GM23338 (cell line): ENCODE results near the gene ERMP1. TPM values are rescaled to one million over a fixed set of nuclear protein-coding genes. Genes with fewer than 3 reads are reported as not detected.
A peak's percentile ranks its signal among the peaks of the same experiment; 100 is the strongest.

Experiments used
- ATAC-seq: fragments of 200-7000 bp; cut with Tn5 transposase; 3 replicates; pipeline ENCODE4 v1.9.1; 2020
- DNase-seq: peaks from one replicate; pipeline ENCODE4 v3.0.0-alpha.2; 2015; ENCODE audit warnings: low spot score
- H2AFZ ChIP-seq: fragments of 200-600 bp; sonication (generic); 2 replicates; pipeline ENCODE4 v1.8.0; 2016; ENCODE audit warnings: antibody characterized with exemption, mild to moderate bottlenecking, moderate library complexity
- H3F3A ChIP-seq: fragments of 200-600 bp; sonication (generic); replicated peaks from 2 replicates; pipeline ENCODE4 v1.8.0; 2017; ENCODE audit warnings: antibody characterized with exemption, mixed run types, low read depth
- H3K27ac ChIP-seq: fragments of 200-600 bp; sonication (generic); 2 replicates; pipeline ENCODE4 v1.6.1; 2016; ENCODE audit warnings: low read depth
- H3K27me3 ChIP-seq: fragments of 200-600 bp; sonication (generic); 2 replicates; pipeline ENCODE4 v1.8.0; 2016; ENCODE audit warnings: mild to moderate bottlenecking, mixed run types, moderate library complexity; ENCODE audit not compliant: insufficient read depth
- H3K36me3 ChIP-seq: fragments of 200-600 bp; sonication (generic); 2 replicates; pipeline ENCODE4 v1.8.0; 2016; ENCODE audit warnings: mild to moderate bottlenecking; ENCODE audit not compliant: insufficient read depth
- H3K4me1 ChIP-seq: fragments of 200-600 bp; sonication (generic); 2 replicates; pipeline ENCODE4 v1.8.0; 2016; ENCODE audit warnings: mild to moderate bottlenecking, moderate library complexity; ENCODE audit not compliant: insufficient read depth
- H3K4me2 ChIP-seq: fragments of 200-600 bp; sonication (generic); 2 replicates; pipeline ENCODE4 v1.7.1; 2017; ENCODE audit warnings: mixed run types
- H3K4me3 ChIP-seq: fragments of 200-600 bp; sonication (generic); 2 replicates; pipeline ENCODE4 v1.6.1; 2016; ENCODE audit warnings: mixed run types
- H3K79me2 ChIP-seq: fragments of 200-600 bp; sonication (generic); replicated peaks from 2 replicates; pipeline ENCODE4 v1.8.0; 2017; ENCODE audit warnings: mild to moderate bottlenecking; ENCODE audit not compliant: insufficient read depth
- H3K9me2 ChIP-seq: fragments of 200-600 bp; sonication (generic); 2 replicates; pipeline ENCODE4 v1.8.0; 2017; ENCODE audit not compliant: insufficient read depth
- H4K20me1 ChIP-seq: fragments of 200-600 bp; sonication (generic); replicated peaks from 2 replicates; pipeline ENCODE4 v1.8.0; 2017; ENCODE audit warnings: mild to moderate bottlenecking; ENCODE audit not compliant: insufficient read depth
- H3K27ac Mint-ChIP-seq: 2 replicates; pipeline ENCODE4 v1.8.0; 2020; ENCODE audit warnings: inconsistent platforms, mild to moderate bottlenecking, moderate library complexity, mixed read lengths
- H3K27me3 Mint-ChIP-seq: 3 replicates; pipeline ENCODE4 v1.8.0; 2022; ENCODE audit warnings: low read depth, mild to moderate bottlenecking, moderate library complexity, mixed read lengths, inconsistent platforms; ENCODE audit not compliant: insufficient read depth, poor library complexity
- H3K36me3 Mint-ChIP-seq: 3 replicates; pipeline ENCODE4 v1.8.0; 2021; ENCODE audit warnings: low read depth, mild to moderate bottlenecking, inconsistent platforms, moderate library complexity, mixed read lengths
- H3K4me1 Mint-ChIP-seq: 3 replicates; pipeline ENCODE4 v1.8.0; 2020; ENCODE audit warnings: mild to moderate bottlenecking, inconsistent platforms, mixed read lengths
- H3K4me3 Mint-ChIP-seq: 3 replicates; pipeline ENCODE4 v1.8.0; 2021; ENCODE audit warnings: moderate library complexity, mild to moderate bottlenecking, inconsistent platforms, mixed read lengths
- H3K9me3 Mint-ChIP-seq: 3 replicates; pipeline ENCODE4 v1.8.0; 2020; ENCODE audit warnings: moderate library complexity, mild to moderate bottlenecking, inconsistent platforms, mixed read lengths
- CREB1 ChIP-seq: fragments of 250-450 bp; sonication (Bioruptor Pico); IDR thresholded peaks from 2 replicates; pipeline ENCODE4 v1.5.0; 2020; ENCODE audit warnings: low read depth, mild to moderate bottlenecking, moderate library complexity
- EZH2 ChIP-seq: fragments of 200-600 bp; sonication (generic); IDR thresholded peaks from one replicate; pipeline ENCODE4 v1.8.0; 2017; ENCODE audit warnings: antibody characterized with exemption, mild to moderate bottlenecking, low read depth; ENCODE audit not compliant: unreplicated experiment
- EZH2phosphoT487 ChIP-seq: fragments of 200-600 bp; sonication (generic); IDR thresholded peaks from one replicate; pipeline ENCODE4 v1.8.1; 2018; ENCODE audit warnings: antibody characterized with exemption; ENCODE audit not compliant: unreplicated experiment
- NANOG ChIP-seq: IDR thresholded peaks from 2 replicates; pipeline ENCODE4 v1.6.1; 2016; ENCODE audit warnings: antibody characterized with exemption, borderline replicate concordance
- POLR2AphosphoS5 ChIP-seq: IDR thresholded peaks from 2 replicates; pipeline ENCODE4 v1.6.1; 2016; ENCODE audit warnings: antibody characterized with exemption, low read depth
- ZNF114 ChIP-seq: fragments of 250-450 bp; sonication (Bioruptor Pico); IDR thresholded peaks from 2 replicates; pipeline ENCODE4 v1.5.0; 2020; ENCODE audit warnings: mild to moderate bottlenecking, moderate library complexity
- ZNF331 ChIP-seq: fragments of 250-450 bp; sonication (Bioruptor Pico); IDR thresholded peaks from 2 replicates; pipeline ENCODE4 v1.5.0; 2020; ENCODE audit warnings: low read depth, mild to moderate bottlenecking, moderate library complexity
- polyA plus RNA-seq: library from polyadenylated mRNA; unstranded; fragments of >200 nt; fragmentation: Nextera tagmentation; extraction: Ambion mirVana; gene quantifications from 2 replicates; pipeline ENCODE4 v1.2.1, GENCODE V29; 2016
- total RNA-seq: library from RNA; depleted of rRNA; stranded (reverse); fragments of >200 nt; shearing (Covaris generic); gene quantifications from 2 replicates; pipeline ENCODE4 v1.2.3, GENCODE V29; 2014
- TF ChIP-seq, protein P1 (sequence below): IDR thresholded peaks from 2 replicates; pipeline ENCODE4 v1.6.1; 2016; ENCODE audit warnings: antibody characterized with exemption
- TF ChIP-seq, protein P2 (sequence below): IDR thresholded peaks from one replicate; pipeline ENCODE4 v1.6.1; 2018; ENCODE audit warnings: antibody characterized with exemption; ENCODE audit not compliant: unreplicated experiment
- TF ChIP-seq, protein P3 (sequence below), 2 experiments: fragments of 200-600 bp in 1 of 2; sonication (generic) in 1 of 2; conservative IDR thresholded peaks; 2 replicates each; pipeline versions ENCODE4 v1.5.1 to v1.6.1; 2016 to 2017; ENCODE audit warnings: antibody characterized with exemption in 2 of 2, low read depth in 2 of 2, mild to moderate bottlenecking in 2 of 2, moderate library complexity in 1 of 2

ERMP1 gene
- total and polyA plus RNA-seq, 2 experiments from 2014 or later = 5.3 to 23.4 TPM

DNA sequence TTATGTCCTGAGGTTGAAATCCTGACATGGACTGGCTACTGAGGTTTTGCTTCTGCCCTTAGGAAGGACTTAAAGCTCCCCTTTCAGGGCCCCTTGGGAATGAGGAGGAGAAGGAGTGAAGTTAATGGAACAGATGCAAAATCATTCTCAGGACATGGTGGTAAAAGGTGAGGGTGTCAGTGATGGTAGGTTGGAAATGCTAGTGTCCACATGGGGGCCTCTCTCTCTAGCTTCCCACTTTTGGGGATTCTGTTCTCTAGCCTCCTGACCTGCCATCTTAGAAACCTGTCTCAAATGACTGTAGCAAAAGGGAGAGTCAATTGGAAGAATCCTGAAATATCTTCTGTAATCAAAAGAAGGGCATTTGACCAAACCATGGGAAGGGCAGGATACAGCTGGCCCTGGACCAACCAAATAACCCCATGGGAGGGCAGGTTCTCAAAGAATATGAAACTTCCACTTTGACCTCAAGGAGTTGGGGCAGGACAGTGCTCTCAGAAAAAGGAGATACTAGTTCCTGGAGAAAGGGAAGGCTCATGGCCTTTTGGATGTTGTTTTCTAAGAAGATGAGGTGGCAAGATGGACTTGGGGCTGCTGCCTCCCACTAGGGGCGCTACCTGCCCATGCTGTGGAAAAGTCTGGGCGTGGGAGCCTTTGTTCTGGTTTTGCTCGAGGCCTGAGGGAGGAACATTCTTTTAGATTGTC lies 36.5 kb upstream of the ERMP1 start:
- peaks cover 11% of the 10 kb centered on the region; the same call in 2 of the 3 replicates for H3K4me1 Mint-ChIP-seq
- no peak overlapping the region for H3K27ac ChIP-seq

DNA sequence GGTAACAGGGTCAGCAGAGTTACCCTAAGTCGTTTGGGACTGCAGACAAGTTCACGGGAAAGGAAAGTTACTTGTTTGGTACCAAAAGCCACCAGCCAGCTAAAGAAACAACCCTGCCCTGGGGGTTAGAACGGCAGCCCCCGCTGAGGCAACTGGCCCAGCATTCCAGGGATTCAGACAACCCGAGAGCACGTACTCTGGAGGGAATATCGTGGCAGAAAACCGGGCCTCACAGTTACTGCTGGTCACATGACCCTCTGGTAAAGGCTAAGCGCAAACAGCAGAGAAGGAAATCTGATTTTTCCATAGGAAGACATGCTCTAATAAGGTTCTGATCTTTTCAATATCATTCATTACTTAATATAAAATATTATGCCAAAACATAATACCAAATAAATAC lies 35.3 kb upstream of the ERMP1 start:
- H3K9me2 ChIP-seq = no peaks in the 10 kb centered on the region
- H3K9me3 Mint-ChIP-seq = no peaks in the 10 kb centered on the region
- no peaks in the 10 kb centered on the region for H4K20me1 ChIP-seq
- H3K27me3 Mint-ChIP-seq = peaks cover 4% of the 10 kb centered on the region
- DNase-seq (no peak), ATAC-seq (no peak)
- no peak overlapping the region for H3K4me3 Mint-ChIP-seq
- peak overlapping the region; percentile 72 for H2AFZ ChIP-seq
- H3K4me1 ChIP-seq = peaks cover 8% of the 10 kb centered on the region; the same call in 1 of the 2 replicates
- no peaks in the 10 kb centered on the region for H3K36me3 Mint-ChIP-seq
- no peaks in the 10 kb centered on the region for H3K79me2 ChIP-seq
- H3K27me3 ChIP-seq = no peaks in the 10 kb centered on the region
- H3K27ac Mint-ChIP-seq = 0 out of 2 replicates have a peak overlapping the region, but pooled peaks have one; percentile 40
- H3K27ac ChIP-seq = no peak overlapping the region
- no peak overlapping the region for H3K4me2 ChIP-seq
- TF ChIP-seq NANOG (no peak), EZH2 (no peak), ZNF114 (CRISPR knock-in tag) (no peak), ZNF331 (CRISPR knock-in tag) (no peak), CREB1 (CRISPR knock-in tag) (no peak), EZH2phosphoT487 (no peak), POLR2AphosphoS5 (no peak)
- TF ChIP-seq, protein P1, sequence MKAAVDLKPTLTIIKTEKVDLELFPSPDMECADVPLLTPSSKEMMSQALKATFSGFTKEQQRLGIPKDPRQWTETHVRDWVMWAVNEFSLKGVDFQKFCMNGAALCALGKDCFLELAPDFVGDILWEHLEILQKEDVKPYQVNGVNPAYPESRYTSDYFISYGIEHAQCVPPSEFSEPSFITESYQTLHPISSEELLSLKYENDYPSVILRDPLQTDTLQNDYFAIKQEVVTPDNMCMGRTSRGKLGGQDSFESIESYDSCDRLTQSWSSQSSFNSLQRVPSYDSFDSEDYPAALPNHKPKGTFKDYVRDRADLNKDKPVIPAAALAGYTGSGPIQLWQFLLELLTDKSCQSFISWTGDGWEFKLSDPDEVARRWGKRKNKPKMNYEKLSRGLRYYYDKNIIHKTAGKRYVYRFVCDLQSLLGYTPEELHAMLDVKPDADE = no peak
- TF ChIP-seq, protein P2, sequence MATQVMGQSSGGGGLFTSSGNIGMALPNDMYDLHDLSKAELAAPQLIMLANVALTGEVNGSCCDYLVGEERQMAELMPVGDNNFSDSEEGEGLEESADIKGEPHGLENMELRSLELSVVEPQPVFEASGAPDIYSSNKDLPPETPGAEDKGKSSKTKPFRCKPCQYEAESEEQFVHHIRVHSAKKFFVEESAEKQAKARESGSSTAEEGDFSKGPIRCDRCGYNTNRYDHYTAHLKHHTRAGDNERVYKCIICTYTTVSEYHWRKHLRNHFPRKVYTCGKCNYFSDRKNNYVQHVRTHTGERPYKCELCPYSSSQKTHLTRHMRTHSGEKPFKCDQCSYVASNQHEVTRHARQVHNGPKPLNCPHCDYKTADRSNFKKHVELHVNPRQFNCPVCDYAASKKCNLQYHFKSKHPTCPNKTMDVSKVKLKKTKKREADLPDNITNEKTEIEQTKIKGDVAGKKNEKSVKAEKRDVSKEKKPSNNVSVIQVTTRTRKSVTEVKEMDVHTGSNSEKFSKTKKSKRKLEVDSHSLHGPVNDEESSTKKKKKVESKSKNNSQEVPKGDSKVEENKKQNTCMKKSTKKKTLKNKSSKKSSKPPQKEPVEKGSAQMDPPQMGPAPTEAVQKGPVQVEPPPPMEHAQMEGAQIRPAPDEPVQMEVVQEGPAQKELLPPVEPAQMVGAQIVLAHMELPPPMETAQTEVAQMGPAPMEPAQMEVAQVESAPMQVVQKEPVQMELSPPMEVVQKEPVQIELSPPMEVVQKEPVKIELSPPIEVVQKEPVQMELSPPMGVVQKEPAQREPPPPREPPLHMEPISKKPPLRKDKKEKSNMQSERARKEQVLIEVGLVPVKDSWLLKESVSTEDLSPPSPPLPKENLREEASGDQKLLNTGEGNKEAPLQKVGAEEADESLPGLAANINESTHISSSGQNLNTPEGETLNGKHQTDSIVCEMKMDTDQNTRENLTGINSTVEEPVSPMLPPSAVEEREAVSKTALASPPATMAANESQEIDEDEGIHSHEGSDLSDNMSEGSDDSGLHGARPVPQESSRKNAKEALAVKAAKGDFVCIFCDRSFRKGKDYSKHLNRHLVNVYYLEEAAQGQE = no peak
- TF ChIP-seq, protein P3, sequence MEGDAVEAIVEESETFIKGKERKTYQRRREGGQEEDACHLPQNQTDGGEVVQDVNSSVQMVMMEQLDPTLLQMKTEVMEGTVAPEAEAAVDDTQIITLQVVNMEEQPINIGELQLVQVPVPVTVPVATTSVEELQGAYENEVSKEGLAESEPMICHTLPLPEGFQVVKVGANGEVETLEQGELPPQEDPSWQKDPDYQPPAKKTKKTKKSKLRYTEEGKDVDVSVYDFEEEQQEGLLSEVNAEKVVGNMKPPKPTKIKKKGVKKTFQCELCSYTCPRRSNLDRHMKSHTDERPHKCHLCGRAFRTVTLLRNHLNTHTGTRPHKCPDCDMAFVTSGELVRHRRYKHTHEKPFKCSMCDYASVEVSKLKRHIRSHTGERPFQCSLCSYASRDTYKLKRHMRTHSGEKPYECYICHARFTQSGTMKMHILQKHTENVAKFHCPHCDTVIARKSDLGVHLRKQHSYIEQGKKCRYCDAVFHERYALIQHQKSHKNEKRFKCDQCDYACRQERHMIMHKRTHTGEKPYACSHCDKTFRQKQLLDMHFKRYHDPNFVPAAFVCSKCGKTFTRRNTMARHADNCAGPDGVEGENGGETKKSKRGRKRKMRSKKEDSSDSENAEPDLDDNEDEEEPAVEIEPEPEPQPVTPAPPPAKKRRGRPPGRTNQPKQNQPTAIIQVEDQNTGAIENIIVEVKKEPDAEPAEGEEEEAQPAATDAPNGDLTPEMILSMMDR (conservative IDR thresholded peaks at IDR 0.05; ENCODE audit: low read depth in 2 of 2) = no peak
- peaks cover 11% of the 10 kb centered on the region; the same call in 2 of the 3 replicates for H3K4me1 Mint-ChIP-seq
- no peak overlapping the region for H3K4me3 ChIP-seq
- no peaks in the 10 kb centered on the region for H3K36me3 ChIP-seq
- H3F3A ChIP-seq = no peaks in the 10 kb centered on the region

More for the DNA sequence above, 36.5 kb upstream of the ERMP1 start:
- H3K36me3 ChIP-seq = no peaks in the 10 kb centered on the region
- peak overlapping the region; percentile 30 for H2AFZ ChIP-seq
- H3K27me3 ChIP-seq = no peaks in the 10 kb centered on the region
- H3K27ac Mint-ChIP-seq = no peak overlapping the region
- no peak overlapping the region for H3K4me3 Mint-ChIP-seq
- H3F3A ChIP-seq = no peaks in the 10 kb centered on the region
- H4K20me1 ChIP-seq = no peaks in the 10 kb centered on the region
- no peaks in the 10 kb centered on the region for H3K9me2 ChIP-seq
- H3K4me2 ChIP-seq = no peak overlapping the region
- H3K9me3 Mint-ChIP-seq = no peaks in the 10 kb centered on the region
- peak; percentile 86 for ATAC-seq
- DNase-seq = peak; percentile 75
- TF ChIP-seq, protein P3 (conservative IDR thresholded peaks at IDR 0.05; ENCODE audit: low read depth in 2 of 2) = peak; percentile 78 to 79
- TF ChIP-seq, protein P1 = no peak
- peaks cover 8% of the 10 kb centered on the region; the same call in 1 of the 2 replicates for H3K4me1 ChIP-seq
- no peaks in the 10 kb centered on the region for H3K79me2 ChIP-seq
- peaks cover 4% of the 10 kb centered on the region for H3K27me3 Mint-ChIP-seq
- H3K4me3 ChIP-seq = no peak overlapping the region
- no peaks in the 10 kb centered on the region for H3K36me3 Mint-ChIP-seq
